Measurements from ENCODE around the gene ESF1.

Gene ESF1

DNA sequence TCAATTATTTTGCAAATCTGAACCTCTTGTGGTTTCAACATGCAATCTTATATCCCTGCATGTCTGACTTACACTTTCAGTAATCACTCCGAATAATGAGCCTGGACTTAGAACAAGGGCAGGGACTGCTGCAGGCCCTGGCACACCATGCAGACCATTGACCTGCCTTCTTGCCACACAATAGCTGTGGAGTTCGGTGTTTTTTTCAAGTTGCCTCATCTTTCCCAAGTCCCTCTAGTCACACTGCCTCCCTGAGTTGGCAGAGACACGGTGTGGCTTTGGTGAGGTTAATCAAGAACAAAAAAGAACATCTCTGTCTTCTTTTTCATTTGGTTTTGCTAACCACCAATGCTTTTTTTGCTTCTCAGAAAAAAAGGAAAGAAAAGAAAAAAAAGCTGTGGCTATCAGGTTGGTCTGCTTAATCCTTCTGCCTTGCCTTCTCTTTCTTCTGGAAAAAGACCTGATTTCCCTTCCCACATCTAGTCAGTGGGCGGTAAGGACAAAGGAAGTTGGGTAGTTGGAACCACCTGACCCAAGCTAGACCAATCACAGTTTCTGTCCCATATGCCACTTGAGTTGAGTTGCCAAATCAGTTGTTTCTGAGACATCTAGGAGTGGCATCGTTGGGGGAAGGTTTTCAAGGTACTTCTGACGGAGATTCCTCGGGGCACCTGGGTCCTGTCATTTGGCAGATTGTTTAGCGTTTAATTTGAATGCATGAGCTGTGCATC is 90.1 kb downstream of the ESF1 start:
- H3K4me1 ChIP-seq (ENCODE audit: insufficient read depth, poor library complexity, severe bottlenecking): no peaks in the 10 kb centered on the region
- H3K4me3 ChIP-seq (ENCODE audit: severe bottlenecking): no peak overlapping the region
- TF ChIP-seq, protein P1, sequence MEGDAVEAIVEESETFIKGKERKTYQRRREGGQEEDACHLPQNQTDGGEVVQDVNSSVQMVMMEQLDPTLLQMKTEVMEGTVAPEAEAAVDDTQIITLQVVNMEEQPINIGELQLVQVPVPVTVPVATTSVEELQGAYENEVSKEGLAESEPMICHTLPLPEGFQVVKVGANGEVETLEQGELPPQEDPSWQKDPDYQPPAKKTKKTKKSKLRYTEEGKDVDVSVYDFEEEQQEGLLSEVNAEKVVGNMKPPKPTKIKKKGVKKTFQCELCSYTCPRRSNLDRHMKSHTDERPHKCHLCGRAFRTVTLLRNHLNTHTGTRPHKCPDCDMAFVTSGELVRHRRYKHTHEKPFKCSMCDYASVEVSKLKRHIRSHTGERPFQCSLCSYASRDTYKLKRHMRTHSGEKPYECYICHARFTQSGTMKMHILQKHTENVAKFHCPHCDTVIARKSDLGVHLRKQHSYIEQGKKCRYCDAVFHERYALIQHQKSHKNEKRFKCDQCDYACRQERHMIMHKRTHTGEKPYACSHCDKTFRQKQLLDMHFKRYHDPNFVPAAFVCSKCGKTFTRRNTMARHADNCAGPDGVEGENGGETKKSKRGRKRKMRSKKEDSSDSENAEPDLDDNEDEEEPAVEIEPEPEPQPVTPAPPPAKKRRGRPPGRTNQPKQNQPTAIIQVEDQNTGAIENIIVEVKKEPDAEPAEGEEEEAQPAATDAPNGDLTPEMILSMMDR (IDR thresholded peaks at IDR 0.05; ENCODE audit: poor library complexity, severe bottlenecking): no peak
- no peaks in the 10 kb centered on the region for H3K27me3 ChIP-seq (ENCODE audit: insufficient read depth, poor library complexity, severe bottlenecking)
- H3K9me3 ChIP-seq (ENCODE audit: severe bottlenecking): no peaks in the 10 kb centered on the region
- no peaks in the 10 kb centered on the region for H3K36me3 ChIP-seq (ENCODE audit: low read depth)
- H3K27ac ChIP-seq (ENCODE audit: poor library complexity, severe bottlenecking): no peak overlapping the region
- DNase-seq (ENCODE audit: low spot score): no peak
- no peak for ATAC-seq (ENCODE audit: low read depth)

DNA sequence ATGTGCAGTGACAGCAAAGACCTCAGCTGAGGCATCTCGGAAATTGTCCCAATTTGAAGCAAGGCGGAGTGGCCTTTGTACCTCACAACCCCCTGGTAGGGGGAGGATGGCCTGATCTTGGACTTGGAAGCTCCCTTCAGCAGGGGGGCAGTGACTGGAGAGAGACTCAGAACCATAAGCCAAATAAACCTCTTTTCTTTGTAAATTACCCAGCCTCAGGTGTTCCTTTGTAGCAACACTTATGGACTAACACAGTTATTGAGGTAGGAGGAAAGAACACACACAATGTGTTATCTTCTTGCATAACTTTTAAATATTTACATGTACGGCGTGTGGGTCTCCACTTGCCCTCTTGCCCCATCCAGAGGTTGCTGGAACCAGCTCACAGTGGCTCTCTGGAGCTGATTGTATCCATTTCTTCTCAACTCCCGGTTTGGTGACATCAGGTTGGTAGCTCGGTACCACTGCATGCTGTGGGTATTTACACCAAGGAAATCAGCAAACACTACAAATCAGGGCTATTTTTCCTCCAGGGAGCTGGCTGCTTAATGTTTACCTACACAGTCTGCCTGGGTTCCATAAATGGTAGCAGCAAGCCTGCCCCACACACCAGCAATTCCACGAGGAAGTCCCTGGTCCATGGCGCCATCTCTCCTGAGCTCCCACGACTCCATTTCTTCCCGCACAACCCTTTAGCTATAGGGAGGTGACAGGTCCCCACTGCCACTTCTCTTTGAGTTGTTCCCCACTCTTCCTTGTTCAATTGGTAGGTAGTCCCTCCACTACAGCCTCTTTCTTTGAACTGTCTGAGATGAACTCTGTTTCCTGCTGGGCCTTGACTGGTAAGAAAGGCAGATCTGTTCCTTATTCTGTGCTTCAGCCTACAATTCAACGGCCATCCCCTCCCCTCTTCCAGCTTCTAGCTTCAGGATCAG is 91.7 kb downstream of the ESF1 start:
- H3K36me3 ChIP-seq (ENCODE audit: low read depth): no peaks in the 10 kb centered on the region
- H3K4me1 ChIP-seq (ENCODE audit: insufficient read depth, poor library complexity, severe bottlenecking): no peaks in the 10 kb centered on the region
- H3K4me3 ChIP-seq (ENCODE audit: severe bottlenecking): no peak overlapping the region
- no peaks in the 10 kb centered on the region for H3K27me3 ChIP-seq (ENCODE audit: insufficient read depth, poor library complexity, severe bottlenecking)
- H3K27ac ChIP-seq (ENCODE audit: poor library complexity, severe bottlenecking): no peak overlapping the region
- TF ChIP-seq, protein P1 (IDR thresholded peaks at IDR 0.05; ENCODE audit: poor library complexity, severe bottlenecking): no peak
- ATAC-seq (ENCODE audit: low read depth) (no peak), DNase-seq (ENCODE audit: low spot score) (no peak)
- no peaks in the 10 kb centered on the region for H3K9me3 ChIP-seq (ENCODE audit: severe bottlenecking)

DNA sequence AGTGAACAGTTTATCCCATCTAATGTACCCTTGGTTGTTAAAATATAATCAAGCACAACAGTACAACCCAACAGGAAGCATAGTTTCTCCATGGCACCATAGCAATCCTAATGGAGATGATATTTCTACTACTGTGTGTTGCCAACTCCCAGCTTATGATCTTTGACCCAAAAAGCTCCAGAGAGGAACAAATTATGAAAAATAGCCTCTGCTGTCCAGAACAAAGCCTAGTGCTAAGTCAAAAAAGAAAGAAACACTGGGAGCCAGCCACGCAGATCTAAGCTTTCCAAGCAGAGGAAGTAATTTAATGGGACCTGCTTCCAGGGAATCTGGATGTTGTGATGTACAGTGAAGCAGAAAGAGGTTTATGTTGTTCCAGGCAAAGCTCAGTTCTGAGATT is 93.8 kb downstream of the ESF1 start:
- H3K27me3 ChIP-seq (ENCODE audit: insufficient read depth, poor library complexity, severe bottlenecking): no peaks in the 10 kb centered on the region
- no peak for ATAC-seq (ENCODE audit: low read depth)
- H3K27ac ChIP-seq (ENCODE audit: poor library complexity, severe bottlenecking): no peak overlapping the region
- H3K9me3 ChIP-seq (ENCODE audit: severe bottlenecking): no peaks in the 10 kb centered on the region
- no peak overlapping the region for H3K4me3 ChIP-seq (ENCODE audit: severe bottlenecking)
- H3K36me3 ChIP-seq (ENCODE audit: low read depth): no peaks in the 10 kb centered on the region
- DNase-seq (ENCODE audit: low spot score): no peak
- H3K4me1 ChIP-seq (ENCODE audit: insufficient read depth, poor library complexity, severe bottlenecking): no peaks in the 10 kb centered on the region
- TF ChIP-seq, protein P1 (IDR thresholded peaks at IDR 0.05; ENCODE audit: poor library complexity, severe bottlenecking): no peak

DNA sequence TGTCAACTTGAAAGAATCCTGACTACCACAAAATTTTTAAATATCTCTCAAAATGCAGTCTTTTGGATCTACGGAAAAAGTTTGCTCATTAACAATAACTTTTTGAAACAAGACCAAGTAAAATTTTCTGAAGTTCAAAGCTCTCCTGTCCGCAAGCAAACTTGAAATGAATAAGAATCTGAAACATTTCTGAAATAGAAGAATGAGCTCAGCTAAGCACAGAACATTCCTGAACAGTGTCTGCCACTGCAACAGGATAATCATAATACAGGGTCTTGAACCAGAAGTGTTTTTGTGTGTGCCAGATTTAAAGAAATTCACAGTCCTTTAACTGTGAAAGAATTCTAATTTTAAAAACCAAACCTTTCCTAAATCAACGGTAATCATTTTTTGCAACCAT is 96.9 kb downstream of the ESF1 start:
- ATAC-seq (ENCODE audit: low read depth) (no peak), DNase-seq (ENCODE audit: low spot score) (no peak)
- H3K4me3 ChIP-seq (ENCODE audit: severe bottlenecking): no peak overlapping the region
- no peaks in the 10 kb centered on the region for H3K9me3 ChIP-seq (ENCODE audit: severe bottlenecking)
- H3K4me1 ChIP-seq (ENCODE audit: insufficient read depth, poor library complexity, severe bottlenecking): no peaks in the 10 kb centered on the region
- no peak overlapping the region for H3K27ac ChIP-seq (ENCODE audit: poor library complexity, severe bottlenecking)
- peaks cover 3% of the 10 kb centered on the region for H3K27me3 ChIP-seq (ENCODE audit: insufficient read depth, poor library complexity, severe bottlenecking)
- TF ChIP-seq, protein P1 (IDR thresholded peaks at IDR 0.05; ENCODE audit: poor library complexity, severe bottlenecking): no peak
- H3K36me3 ChIP-seq (ENCODE audit: low read depth): no peaks in the 10 kb centered on the region
